GM18867 (cell line): Measurements from ENCODE around the gene ZNF853.
"Not testable (repeated sequence)": the region's sequence is repeated elsewhere in the genome, so short reads cannot be mapped to it uniquely, and the experiment has no call there.

ENCODE experiments used
- ATAC-seq: cut with Tn5 transposase; IDR thresholded peaks from one replicate; pipeline ENCODE4 v1.9.1; 2021; ENCODE audit warnings: mild to moderate bottlenecking, moderate library complexity; ENCODE audit not compliant: unreplicated experiment

Gene ZNF853

DNA sequence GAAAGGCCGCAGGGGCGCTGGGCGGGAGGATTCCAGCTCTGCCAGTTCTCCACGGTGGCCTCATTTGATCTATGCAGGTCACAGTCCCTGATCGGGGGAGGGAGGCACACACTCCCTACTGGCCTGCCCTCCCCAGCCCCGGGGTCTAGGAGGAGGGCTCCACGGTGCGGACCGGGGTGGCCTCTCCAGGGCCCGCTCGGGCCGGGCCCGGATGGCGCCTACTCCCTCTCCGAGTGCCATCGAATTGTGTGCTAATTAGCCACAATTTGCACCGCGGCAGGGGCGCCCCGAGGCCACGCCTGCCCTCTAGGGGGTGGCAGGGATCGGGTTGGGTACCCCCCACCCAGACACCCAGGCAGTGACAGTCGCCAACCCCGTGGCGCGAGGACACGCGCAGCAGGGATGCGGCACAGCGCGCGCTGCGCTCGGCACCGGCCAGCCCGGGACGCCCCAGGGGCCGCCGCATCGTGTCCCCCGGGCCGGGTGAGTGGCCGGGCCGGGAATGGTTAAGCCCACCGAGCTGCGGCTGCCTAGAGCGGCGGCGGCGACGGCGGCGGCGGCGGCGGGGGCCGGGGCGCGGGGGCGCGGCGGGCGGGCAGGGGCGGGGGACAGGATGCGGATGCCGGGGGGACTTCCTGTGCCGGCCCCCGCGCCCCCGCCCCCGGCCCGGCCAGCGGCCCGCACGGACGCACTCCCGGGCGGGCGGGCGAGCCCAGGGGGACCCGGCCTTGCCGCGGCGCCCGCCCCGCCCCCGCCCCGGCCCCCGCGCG is at the start of gene ZNF853:
ZNF853 (plus strand) TSS at position 658 of the 770 bp plus-strand sequence. CDS start 565 bp downstream, outside the sequence.
- ATAC-seq: no peak

DNA sequence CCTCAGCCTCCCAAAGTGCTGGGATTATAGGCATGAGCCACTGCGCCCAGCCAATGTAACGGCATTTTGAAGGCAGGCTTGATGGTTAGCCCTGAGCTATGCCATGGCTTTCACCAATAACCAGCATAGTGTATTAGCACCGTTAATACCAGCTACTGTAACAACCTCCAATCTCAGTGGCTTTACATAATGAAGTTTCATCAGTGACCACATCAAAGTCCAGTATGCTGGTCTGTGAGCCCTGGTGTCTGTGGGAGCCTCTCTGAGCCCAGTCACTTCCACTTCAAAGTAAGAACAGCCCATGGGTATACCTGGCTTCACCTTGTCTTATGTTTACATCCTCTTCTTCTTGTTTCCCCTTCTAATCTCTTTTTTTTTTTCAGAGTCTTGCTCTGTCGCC is 49.8 kb upstream of the ZNF853 start:
- ATAC-seq: no peak

DNA sequence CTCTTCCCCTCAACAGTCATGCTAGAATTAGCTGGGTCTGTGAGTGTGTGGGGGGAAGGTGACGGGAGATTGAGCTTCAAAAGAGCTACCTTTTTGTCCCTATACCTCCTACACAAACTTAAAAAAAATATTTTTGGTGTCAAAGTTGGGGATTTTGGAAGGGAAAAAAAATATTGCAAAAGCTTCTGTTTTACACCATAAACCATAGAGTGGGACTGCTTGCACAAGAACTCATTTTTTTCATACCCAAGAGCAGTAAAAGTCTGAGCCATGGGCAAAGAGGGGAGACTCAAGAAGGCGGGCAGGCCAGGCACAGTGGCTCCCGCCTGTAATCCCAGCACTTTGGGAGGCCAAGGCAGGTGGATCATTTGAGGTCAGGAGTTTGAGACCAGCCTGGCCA is 47.5 kb upstream of the ZNF853 start:
- no peak for ATAC-seq

DNA sequence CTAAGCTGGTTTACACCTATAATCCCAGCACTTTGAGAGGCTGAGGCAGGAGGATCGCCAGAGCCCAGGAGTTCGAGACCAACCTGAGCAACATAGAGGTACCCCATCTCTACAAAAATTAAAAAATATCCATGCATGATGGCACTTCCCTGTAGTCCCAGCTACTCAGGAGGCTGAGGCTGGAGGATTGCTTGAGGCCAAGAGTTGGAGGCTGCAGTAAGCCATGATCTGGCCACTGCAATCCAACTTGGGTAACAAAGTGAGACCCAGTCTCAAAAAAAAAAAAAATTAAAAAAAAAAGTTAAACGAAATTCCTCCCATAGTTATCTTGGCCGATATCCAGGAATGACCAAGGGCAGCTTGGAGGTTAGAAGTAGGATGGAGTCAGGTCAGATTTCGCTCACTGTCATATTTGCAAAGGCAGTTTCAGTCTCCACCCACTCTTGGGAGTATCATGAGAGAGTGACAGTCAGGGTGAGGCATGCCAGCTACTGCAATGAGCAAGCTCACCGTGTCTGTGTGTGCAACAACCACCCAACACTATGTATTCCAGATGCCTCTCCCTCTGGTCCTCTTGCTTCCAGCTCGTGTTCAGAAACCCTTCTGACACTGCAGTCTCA is 44.1 kb upstream of the ZNF853 start:
- ATAC-seq: peak; percentile 47

GRCh38 chr7:6575281-6576023 is 40.0 kb upstream of the ZNF853 start:
- no peak for ATAC-seq

- ATAC-seq: no peak
These were observed 39.2 kb upstream of the ZNF853 start for GRCh38 chr7:6576024-6576866.

GRCh38 chr7:6576867-6577368 is 38.5 kb upstream of the ZNF853 start:
- not testable (repeated sequence) for ATAC-seq

DNA sequence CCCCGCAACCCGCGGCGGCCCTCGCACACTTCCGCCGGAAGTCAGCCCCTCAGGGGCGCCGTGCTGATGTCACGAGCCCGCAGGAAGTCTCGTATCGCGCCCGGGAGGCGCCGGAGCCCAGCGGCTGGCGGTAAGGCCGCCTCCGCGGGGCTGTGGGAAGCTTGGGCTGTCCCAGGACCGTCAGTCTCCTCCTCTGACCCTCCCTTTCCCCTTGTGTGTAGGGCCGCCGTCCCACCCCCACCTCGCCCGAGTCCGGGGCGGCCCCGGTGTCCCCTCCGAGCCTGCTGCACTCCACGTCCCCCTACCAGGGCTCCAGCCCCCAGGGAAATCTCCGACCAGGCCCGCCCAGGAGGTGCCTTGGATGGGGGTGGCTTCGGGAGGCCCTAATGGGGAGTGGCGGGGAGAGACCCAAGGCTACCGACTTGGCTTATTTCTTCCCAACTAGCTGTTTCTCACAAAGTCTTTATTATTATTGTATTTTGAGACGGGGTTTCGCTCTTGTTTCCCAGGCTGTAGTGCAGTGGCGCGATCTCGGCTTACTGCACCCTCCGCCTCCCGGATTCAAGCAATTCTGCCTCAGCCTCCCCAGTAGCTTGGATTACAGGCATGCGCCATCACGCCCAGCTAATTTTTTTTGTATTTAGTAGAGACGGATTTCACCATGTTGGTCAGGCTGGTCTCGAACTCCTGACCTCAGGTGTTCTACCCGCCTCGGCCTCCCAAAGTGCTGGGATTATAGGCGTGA is 37.9 kb upstream of the ZNF853 start, which contains the start of gene ZDHHC4:
ZDHHC4 (plus strand) TSS at position 86 of the 745 bp plus-strand sequence. CDS start 3,108 bp downstream, outside the sequence.
- peak; percentile 97 for ATAC-seq

DNA sequence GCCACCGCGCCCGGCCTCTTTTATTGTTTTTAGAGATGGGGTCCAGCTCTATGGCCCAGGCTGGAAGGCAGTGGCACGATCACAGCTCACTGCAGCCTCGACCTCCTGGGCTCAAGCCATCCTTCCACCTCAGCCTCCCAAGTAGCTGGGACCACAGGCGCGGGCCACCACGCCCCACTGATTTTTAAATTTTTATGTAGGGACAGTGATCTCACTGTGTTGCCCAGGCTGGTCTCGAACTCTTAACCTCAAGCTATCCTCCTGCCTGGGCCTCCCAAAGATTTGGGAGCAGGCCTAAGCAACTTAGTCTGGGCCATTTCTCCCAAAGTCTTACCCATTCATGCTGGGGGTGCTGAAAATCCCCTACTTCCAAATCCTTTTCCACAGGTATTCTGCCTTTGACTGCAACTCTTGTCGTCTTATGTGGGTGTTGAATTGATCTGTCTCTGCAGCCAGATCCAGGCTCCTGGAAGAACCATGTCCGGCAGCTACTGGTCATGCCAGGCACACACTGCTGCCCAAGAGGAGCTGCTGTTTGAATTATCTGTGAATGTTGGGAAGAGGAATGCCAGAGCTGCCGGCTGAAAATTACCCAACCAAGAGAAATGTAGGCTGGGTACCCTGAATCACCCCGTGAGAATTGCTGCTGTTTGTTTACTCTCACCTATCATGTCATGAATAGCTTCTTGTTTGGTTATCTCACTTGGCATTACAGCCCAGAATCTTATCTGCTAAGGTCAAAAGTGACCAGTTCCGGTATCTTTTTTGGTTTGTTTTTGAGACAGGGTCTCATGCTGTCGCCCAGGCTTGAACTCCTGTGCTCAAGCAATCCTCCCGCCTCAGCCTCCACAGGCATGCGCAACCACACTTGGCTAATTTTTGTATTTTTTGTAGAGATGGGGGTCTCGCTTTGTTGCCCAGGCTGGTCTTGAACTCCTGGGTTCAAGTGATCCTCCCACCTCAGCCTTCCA is 37.0 kb upstream of the ZNF853 start:
- ATAC-seq: no peak

DNA sequence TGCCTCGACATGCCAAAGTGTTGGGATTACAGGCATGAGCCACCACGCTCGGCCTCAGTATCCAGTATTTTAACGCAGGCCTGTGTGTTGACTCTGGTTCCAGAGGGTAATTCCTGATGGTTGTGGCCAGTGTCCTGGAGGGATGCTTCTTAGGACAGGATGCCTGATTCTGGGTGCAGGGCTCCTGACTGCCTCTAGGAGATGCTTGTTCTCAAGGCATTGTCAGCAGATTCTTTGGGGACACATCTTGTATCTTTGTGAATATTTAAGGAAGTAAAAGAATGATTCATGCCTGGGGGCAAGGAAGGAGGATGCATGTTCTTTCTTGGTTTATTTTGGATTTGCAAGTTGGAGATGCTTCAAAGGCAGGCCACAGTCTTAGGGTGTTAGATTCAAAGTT is 36.0 kb upstream of the ZNF853 start:
- ATAC-seq: no peak

- not testable (repeated sequence) for ATAC-seq
These were observed 29.5 kb upstream of the ZNF853 start for GRCh38 chr7:6585746-6586432.

GRCh38 chr7:6588566-6588965 is 26.8 kb upstream of the ZNF853 start:
- ATAC-seq: no peak

DNA sequence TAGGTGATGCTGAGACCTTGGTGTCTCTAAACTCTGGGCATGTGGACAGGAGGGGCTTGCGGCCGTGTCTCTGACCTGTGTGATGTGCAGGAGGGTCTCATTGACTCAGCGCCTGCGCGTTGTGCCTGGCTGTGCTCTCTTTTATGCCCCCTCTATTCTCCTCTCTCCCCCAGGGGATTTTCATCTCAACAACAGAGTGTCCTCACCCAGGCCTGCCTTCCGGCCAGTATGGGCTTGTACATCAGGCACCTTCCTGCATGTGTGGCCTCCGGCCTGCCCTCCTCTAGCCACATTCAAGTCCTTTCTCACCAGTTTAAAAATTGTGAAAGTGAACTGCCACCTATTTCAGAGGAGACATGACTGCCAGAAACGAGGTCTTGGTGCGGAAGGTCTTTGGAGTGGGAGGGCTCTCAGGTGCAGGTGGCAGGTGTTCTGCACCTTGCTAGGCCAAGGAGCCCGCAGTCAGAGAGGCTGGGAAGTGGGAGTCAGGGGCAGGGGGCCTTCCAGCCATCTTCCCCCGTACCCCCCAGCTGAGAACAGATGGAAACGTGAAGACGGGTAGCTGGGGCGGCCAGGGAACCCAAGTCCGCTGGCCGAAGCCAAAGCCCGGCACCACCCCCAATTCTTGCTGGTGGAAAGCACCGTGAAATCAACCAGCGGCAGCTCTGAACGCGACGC is 26.1 kb upstream of the ZNF853 start:
- ATAC-seq: no peak

GRCh38 chr7:6589829-6590644 is 25.4 kb upstream of the ZNF853 start, which contains the start of gene INTS15:
INTS15 (plus strand) TSS chr7:6590021; CDS start chr7:6590284, 263 bp downstream.
- ATAC-seq: peak; percentile 86

- ATAC-seq: peak; percentile 19
These were observed 24.7 kb upstream of the ZNF853 start for GRCh38 chr7:6590645-6591110.

DNA sequence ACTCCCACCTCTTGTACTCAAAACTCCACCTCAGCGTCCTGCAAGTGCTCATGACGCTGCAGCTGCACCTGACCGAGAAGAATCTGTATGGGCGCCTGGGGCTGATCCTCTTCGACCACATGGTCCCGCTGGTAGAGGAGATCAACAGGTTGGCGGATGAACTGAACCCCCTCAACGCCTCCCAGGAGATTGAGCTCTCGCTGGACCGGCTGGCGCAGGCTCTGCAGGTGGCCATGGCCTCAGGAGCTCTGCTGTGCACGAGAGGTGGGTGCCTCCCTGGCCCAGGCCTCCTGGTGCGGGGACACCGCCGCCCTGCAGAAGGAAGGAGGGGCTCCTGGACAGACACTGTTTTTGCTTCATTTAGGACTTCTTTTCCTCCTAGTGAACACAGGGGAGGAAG is 15.3 kb upstream of the ZNF853 start:
- no peak for ATAC-seq
